CD1c-positive myeloid dendritic cell (primary cell): Measurements from ENCODE around the gene CTDSPL.
"Not testable (repeated sequence)": the region's sequence is repeated elsewhere in the genome, so short reads cannot be mapped to it uniquely, and the experiment has no call there.

Experiments used
- DNase-seq: peaks from one replicate; pipeline ENCODE4 v3.0.0-alpha.2; 2016; ENCODE audit errors: extremely low spot score

Gene CTDSPL

GRCh38 chr3:37968199-37968598 is 106.5 kb downstream of the CTDSPL start:
- DNase-seq = no peak

- no peak for DNase-seq
Observed at GRCh38 chr3:37968813-37969595, 107.3 kb downstream of the CTDSPL start.

DNA sequence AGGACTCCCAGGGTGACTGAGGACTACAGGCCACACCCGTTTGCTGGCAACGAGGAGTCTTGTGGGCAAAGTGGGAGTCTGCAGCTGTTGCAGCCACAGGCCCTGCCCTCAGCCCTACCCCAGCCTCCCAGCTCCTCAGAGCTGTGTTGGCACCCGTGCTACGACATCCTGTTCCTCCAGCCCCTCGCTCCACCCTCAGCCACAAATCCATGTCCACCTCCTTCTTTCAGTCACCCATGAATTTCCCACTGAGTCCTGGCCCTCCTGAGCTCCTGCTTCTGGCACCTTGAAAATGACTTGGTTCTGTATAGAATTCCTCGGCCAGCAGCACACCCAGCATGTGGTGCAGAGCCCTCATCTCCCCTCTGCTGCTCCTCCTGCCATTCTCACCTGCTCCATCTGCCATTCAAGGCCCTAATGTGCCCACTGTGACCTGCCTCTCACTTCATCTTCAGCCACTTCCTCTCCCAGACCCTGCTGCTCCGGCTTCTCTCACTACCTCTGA is 108.0 kb downstream of the CTDSPL start:
- no peak for DNase-seq

DNA sequence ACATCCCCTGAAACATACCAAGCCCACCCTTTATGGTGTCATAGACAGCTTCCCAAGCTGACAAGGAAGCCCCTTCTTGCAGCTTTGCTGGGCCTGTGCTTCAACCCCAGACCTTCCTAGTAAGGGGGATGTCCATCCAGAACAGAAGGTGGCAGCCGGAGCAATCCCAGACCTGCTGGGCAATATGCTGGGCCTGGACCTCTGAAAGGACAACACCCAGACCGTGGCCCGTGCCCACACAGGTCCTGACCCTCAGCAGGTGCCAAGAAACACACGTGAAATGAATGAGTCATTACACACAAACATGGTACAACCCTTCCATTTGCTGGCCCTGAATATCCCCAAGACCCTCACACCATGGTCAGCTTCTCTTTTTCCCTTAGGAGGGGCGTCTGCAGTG is 109.1 kb downstream of the CTDSPL start:
- no peak for DNase-seq

DNA sequence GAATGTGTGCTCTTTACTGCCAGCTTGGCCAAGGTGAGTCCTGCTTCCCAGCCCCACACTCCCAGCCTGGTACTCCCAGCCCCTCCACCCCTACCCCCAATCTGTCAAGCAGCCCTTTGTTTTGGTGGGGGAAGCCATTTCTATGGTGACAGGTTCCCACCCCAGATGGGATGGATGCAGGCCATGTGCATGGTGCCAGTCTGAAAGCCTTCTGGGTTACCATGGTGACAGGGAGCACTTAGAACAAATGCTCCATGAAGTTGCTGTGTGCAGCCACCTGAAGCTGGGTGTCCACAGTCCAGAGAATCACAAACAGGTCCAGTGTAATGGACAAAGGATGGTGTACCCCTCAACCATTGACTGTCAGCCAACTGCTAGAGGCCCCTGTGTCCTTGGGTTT is 109.8 kb downstream of the CTDSPL start:
- no peak for DNase-seq

GRCh38 chr3:37972056-37972455 is 110.4 kb downstream of the CTDSPL start:
- not testable (repeated sequence) for DNase-seq

DNA sequence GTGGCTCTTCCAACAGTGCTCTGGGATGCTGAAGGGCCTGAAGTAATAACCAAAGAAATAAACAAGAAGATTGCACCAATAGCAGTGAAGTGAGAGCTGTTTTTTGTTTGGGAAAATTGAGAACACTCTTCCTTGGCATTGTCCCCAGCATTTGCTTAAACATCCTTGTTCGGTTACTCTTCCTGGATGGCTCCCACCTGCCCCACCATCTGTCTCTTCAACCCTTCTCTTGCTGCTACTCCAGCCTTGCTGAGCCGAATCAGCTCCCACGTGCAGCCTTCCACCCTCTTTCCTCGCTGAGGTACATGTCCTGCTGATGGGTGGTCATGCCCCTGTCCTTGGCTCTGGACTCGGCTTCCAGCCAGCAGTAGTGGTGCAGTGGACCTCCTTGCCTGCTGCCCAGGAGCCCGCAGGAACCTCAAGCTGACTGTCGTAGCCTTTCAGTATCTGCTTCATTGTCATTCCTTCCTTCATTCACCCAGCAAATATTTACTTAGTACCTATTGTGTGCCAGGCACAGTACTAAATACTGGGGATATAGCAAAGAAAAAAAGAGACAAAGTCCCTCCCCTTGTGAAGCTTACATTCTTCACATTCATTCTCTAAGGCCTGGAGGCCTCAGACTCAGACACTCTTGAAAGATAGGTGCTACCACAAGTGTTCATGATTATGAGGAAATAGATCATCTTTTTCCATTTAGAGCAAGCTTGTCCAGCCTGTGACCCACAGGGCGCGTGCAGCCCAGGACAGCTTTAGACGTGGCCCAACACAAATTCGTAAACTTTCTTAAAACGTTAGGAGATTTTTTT is 111.8 kb downstream of the CTDSPL start:
- no peak for DNase-seq

DNA sequence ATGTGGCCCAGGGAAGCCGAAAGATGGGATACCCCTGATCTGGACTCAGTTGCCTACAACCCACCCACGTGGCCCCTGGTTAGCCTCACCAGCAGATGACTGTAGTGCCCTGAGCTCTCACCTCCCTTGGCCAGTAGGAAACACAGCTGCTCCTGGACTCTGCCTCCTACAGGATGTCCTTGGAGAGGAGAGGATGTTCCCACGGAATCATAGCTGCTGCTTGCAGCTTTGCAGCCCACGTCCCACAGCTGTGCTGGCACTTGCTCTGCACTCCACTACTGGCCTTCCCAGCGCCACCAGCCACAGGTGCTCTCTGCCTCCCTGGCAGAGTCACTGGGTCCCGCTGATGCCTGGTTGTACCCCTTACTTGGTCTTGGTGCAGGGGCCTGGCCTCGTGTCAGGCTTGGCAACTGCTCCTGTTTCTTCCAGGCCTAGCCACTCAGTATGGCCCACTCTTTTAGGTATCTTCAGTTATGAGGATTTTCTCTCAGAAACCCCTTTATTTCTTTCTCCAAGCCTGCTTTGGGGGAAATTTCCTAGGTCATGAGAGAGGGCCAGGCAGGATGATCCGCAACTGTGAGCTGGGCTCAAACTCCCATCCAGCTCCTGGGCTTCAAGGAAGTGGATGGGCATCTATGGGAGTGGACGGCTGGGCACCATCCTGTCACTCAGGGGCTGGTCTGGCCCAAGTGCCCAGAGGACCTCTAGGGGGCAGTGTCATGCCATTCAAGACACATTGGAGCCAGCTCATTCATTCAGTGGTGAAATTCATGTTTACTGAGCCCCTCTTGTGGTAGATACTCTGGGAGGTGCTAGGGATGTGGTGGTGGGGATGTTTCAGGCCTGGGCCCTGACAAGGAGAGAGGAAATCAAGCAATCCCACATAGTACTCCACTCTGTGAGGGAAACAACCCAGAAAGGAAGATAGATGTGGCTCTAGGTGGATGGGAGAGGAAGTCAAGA is 112.7 kb downstream of the CTDSPL start:
- peak; percentile 77 for DNase-seq

- peak; percentile 85 for DNase-seq
Observed at GRCh38 chr3:37979541-37980461, 118.1 kb downstream of the CTDSPL start.

- no peak for DNase-seq
Observed at GRCh38 chr3:37980462-37981347, 119.0 kb downstream of the CTDSPL start.

DNA sequence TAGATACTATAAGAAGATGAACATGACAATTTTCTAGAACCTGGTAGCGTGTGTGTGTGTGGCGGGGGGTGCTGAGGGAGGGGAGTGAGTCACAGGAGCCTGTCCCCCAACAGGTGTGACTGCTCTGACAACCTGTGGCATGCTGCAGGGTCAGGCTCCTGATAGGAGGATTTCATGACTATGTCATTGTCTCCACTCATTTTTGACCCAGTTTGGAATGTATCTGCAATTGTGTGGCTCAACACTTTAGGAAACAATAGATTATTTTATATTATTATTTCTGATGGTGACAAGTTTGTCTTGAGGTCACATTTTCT is 119.6 kb downstream of the CTDSPL start:
- no peak for DNase-seq

GRCh38 chr3:37982331-37982730 is 120.7 kb downstream of the CTDSPL start:
- DNase-seq = no peak

DNA sequence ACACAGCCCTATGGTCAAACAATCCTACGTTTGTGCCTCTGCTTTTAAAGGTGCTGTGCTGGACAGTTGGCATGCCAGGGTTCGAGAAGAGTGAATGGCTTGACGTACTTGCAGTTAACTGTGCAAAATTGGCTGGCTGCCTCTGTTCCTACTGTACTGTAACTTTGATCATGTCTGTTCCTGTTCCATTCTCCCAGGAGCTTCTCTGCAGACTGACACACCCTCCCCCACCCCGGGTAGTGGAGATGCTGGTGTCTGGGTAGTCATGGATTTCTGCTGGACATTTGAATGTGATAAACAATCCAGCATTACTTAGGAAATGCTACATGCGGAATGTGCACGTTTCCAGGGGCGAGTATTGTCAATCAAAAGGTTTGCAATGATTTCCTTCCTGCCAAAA is 122.4 kb downstream of the CTDSPL start:
- no peak for DNase-seq

DNA sequence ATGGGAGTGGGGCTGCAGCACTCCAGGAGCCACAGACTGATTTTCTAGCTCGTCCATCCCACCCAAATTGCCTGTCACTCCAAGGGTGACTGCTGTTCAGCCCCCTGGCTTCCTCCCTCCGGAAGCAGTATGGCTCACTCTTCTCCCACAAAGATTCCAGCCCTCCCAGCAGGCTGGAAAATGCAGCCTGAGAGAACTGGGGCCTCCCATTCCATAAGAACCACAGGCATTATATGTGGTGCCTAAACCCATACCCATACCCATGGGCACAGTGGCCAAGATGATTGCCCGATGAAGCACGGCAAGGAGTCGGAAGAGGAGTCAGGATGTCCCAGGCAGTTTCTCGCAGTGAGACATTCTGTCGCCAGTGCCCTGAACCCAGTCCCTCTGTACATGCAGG is 122.9 kb downstream of the CTDSPL start:
- no peak for DNase-seq

- DNase-seq = no peak
Observed at GRCh38 chr3:37985637-37986320, 124.1 kb downstream of the CTDSPL start.

DNA sequence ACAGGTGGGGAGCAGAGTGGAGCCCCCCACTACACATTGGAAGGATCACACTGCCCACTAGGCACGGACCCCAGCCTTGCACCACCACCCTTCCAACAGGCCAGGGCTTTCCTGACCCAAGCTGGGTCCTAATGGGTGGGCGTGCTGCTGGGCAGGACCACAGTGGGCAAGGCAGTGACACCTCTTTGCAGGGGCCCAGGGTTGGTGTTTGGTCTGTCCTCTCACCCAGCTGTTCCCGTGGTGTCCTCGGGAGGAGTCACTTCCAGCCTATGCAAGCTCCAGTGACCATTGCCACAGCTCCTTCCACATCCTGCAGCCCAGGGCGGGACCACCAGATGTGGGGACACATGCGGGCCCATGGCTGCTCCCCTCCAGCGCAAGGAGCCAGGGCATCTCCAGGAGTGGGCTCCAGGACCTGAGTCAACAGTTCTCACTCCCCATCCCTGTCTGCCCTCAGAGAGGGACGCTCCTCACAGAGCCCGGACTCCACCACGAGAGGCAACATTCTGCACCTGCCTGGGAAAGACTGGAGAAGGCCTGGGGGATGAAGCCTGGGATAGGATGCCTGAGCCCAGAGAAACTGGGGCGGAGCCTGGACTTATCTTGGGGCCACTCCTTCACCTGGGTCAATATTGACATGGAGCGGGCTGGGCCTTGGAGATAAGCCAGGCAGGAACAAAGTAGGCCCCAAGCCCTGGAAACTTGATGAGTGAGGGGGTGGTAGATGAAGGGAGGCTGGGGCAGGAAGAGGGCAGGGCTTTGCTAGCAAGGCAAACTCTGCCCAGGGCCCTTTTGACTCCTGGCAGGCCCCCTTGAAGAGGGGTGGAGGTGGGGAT is 125.0 kb downstream of the CTDSPL start:
- no peak for DNase-seq

DNA sequence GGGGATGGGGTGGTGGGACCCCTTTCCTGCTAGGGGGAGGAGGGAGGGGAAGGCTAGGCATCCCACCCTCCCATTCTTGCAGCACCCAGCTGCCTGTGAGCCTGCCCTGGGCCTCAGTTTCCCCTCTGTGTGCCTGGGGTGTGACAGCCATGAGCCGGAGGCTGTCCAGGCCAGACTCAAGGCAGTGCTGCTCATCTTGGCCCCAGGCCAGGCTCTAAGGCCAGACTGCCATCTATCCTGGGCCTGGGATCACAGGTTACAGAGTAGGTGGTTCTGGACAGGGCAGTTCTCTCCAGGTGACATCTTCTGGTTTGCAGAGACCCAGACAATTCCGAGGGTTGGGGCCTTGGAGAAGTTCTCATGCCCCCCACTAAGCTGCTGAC is 125.6 kb downstream of the CTDSPL start:
- no peak for DNase-seq

GRCh38 chr3:37987751-37988179 is 126.1 kb downstream of the CTDSPL start:
- DNase-seq = no peak
